Endothelial cell of umbilical vein (primary cell): Measurements from ENCODE around the gene FALEC. TPM values are rescaled to one million over a fixed set of nuclear protein-coding genes. Genes with fewer than 3 reads are reported as not detected.

Source experiments
- BruUV-seq: library from RNA; stranded (reverse); fragments of 400-500 nt; replicated peaks from 2 replicates; lab custom pipeline; 2021; lab: Mats Ljungman, UMichigan
- CTCF ChIA-PET: fragments of 300-600, 350-600 bp; sonication (Branson Sonifier 250); formaldehyde crosslinking; loops from one replicate; lab custom pipeline; 2021; ENCODE audit warnings: antibody characterized with exemption, inconsistent platforms; lab: Charles Lee
- POLR2A ChIA-PET: fragments of 300-600, 350-600 bp; sonication (Branson Sonifier 250); formaldehyde crosslinking; loops from one replicate; lab custom pipeline; 2021; ENCODE audit warnings: antibody characterized with exemption, inconsistent platforms; lab: Charles Lee
- DNase-seq: peaks from one replicate; pipeline ENCODE4 v3.0.0-alpha.2; 2011; ENCODE audit warnings: low read depth, low spot score
- FAIRE-seq: peaks from 2 replicates; lab custom pipeline; 2011; peaks lifted over from hg19 to GRCh38; lab: Jason Lieb, UNC
- H2AFZ ChIP-seq: 2 replicates; pipeline ENCODE4 v1.6.0; 2012; ENCODE audit warnings: low read depth, low read length, control low read depth, inconsistent platforms
- H3K27ac ChIP-seq: 2 replicates; pipeline ENCODE4 v1.5.1; 2011; ENCODE audit warnings: low read depth, mild to moderate bottlenecking, control low read depth, low read length, moderate library complexity; ENCODE audit not compliant: insufficient read depth
- H3K27me3 ChIP-seq, 2 experiments: 2 replicates each; pipeline versions ENCODE4 v1.6.0 to v1.6.1; 2011; ENCODE audit warnings: low read length in 2 of 2, mixed read lengths in 1 of 2; ENCODE audit not compliant: control insufficient read depth in 2 of 2, insufficient read depth in 2 of 2
- H3K36me3 ChIP-seq, 2 experiments: 2 replicates in 1 of 2; 3 replicates in 1 of 2; pipeline ENCODE4 v1.5.1; 2011; ENCODE audit warnings: low read length in 2 of 2, mild to moderate bottlenecking in 1 of 2, moderate library complexity in 1 of 2; ENCODE audit not compliant: control insufficient read depth in 2 of 2, insufficient read depth in 2 of 2; ENCODE audit errors: extremely low read depth in 1 of 2
- H3K4me1 ChIP-seq: 3 replicates; pipeline ENCODE4 v1.5.1; 2011; ENCODE audit warnings: mild to moderate bottlenecking, low read length; ENCODE audit not compliant: control insufficient read depth, insufficient read depth; ENCODE audit errors: extremely low read depth
- H3K4me2 ChIP-seq: 2 replicates; pipeline ENCODE4 v1.6.1; 2011; ENCODE audit warnings: low read length, control low read depth, mixed read lengths; ENCODE audit not compliant: insufficient read depth
- H3K4me3 ChIP-seq, 3 experiments: fragments of 200-600 bp in 1 of 3; sonication (generic), shearing (Covaris generic) in 1 of 3; replicated peaks in 1 of 3; 2 replicates each; pipeline ENCODE4 v1.5.1; 2011 to 2016; ENCODE audit warnings: control low read depth in 3 of 3, low read length in 3 of 3, mild to moderate bottlenecking in 2 of 3, inconsistent platforms in 1 of 3, low read depth in 1 of 3, moderate library complexity in 1 of 3; ENCODE audit not compliant: insufficient read depth in 1 of 3
- H3K79me2 ChIP-seq: 2 replicates; pipeline ENCODE4 v1.6.0; 2012; ENCODE audit warnings: low read length, inconsistent platforms; ENCODE audit not compliant: control insufficient read depth, insufficient read depth
- H3K9ac ChIP-seq: replicated peaks from 2 replicates; pipeline ENCODE3; 2011; ENCODE audit warnings: low read length, control low read depth; ENCODE audit not compliant: insufficient read depth; ENCODE audit errors: extremely low read depth
- H3K9me1 ChIP-seq: replicated peaks from 3 replicates; pipeline ENCODE4 v1.6.0; 2011; ENCODE audit warnings: mild to moderate bottlenecking, low read length; ENCODE audit not compliant: control insufficient read depth, insufficient read depth; ENCODE audit errors: extremely low read depth
- H3K9me3 ChIP-seq: replicated peaks from 2 replicates; pipeline ENCODE4 v1.5.1; 2012; ENCODE audit warnings: low read length, inconsistent platforms; ENCODE audit not compliant: control insufficient read depth, insufficient read depth
- H4K20me1 ChIP-seq: replicated peaks from 2 replicates; pipeline ENCODE3; 2011; ENCODE audit warnings: mild to moderate bottlenecking, low read length; ENCODE audit not compliant: control insufficient read depth, insufficient read depth; ENCODE audit errors: extremely low read depth
- EZH2 ChIP-seq: IDR thresholded peaks from 2 replicates; pipeline ENCODE4 v1.6.1; 2012; ENCODE audit warnings: borderline replicate concordance, low read depth, mild to moderate bottlenecking, moderate library complexity, low read length, inconsistent platforms; ENCODE audit not compliant: severe bottlenecking
- FOS ChIP-seq: IDR thresholded peaks from 2 replicates; pipeline ENCODE4 v1.6.1; 2011; ENCODE audit warnings: mild to moderate bottlenecking, low read length, moderate library complexity, borderline replicate concordance; ENCODE audit not compliant: insufficient read depth
- GATA2 ChIP-seq: IDR thresholded peaks from 2 replicates; pipeline ENCODE4 v1.7.0; 2011; ENCODE audit warnings: low read depth, mild to moderate bottlenecking, moderate library complexity, mixed read lengths, low read length; ENCODE audit not compliant: insufficient read length, insufficient read depth
- JUN ChIP-seq: IDR thresholded peaks from 2 replicates; pipeline ENCODE4 v1.6.1; 2011; ENCODE audit warnings: borderline replicate concordance, low read depth; ENCODE audit not compliant: insufficient read length, insufficient read depth
- MYC ChIP-seq: IDR thresholded peaks from one replicate; pipeline ENCODE4 v1.6.1; 2011; ENCODE audit warnings: mild to moderate bottlenecking, low read depth, low read length
- POLR2A ChIP-seq: IDR thresholded peaks from 2 replicates; pipeline ENCODE4 v1.6.1; 2012; ENCODE audit warnings: low read depth, mild to moderate bottlenecking, control low read depth, low read length
- POLR2AphosphoS5 ChIP-seq: IDR thresholded peaks from 2 replicates; pipeline ENCODE4 v1.6.1; 2012; ENCODE audit warnings: low read depth, mild to moderate bottlenecking, control low read depth, low read length, moderate library complexity; ENCODE audit not compliant: insufficient read depth
- dilution Hi-C: fragments of 300-500 bp; cut with MboI; formaldehyde crosslinking; loops from one replicate; pipeline ENCODE4 v1.15.0; 2019; ENCODE audit warnings: low sequenced_read_pairs; ENCODE audit not compliant: extremely low pct_ligation_motif_present
- intact Hi-C: fragments of 100-400 bp; cut with micrococcal nuclease; formaldehyde crosslinking; loops from one replicate; pipeline ENCODE4 v1.10.0; 2022
- polyA plus RNA-seq, 4 experiments: library from polyadenylated mRNA; depleted of rRNA in 3 of 4; stranded (reverse) in 3 of 4; unstranded in 1 of 4; fragments of >200 nt; gene quantifications; 2 replicates each; pipeline versions ENCODE4 v1.2.1 to v1.2.3, GENCODE V29; 2011 to 2012; ENCODE audit warnings: missing spikeins in 1 of 4
- total RNA-seq: library from RNA; stranded (reverse); gene quantifications from 2 replicates; pipeline ENCODE4 v1.2.3, GENCODE V29; 2021
- TF ChIP-seq, protein P1 (sequence below): IDR thresholded peaks from 2 replicates; pipeline ENCODE4 v1.6.1; 2011; ENCODE audit not compliant: insufficient read depth, insufficient read length
- TF ChIP-seq, protein P2 (sequence below), 2 donors: IDR thresholded peaks; 1 replicate in 1 of 2; 2 replicates in 1 of 2; pipeline ENCODE4 v1.5.1; 2011; ENCODE audit warnings: low read length in 2 of 2, mild to moderate bottlenecking in 2 of 2, moderate library complexity in 2 of 2, control low read depth in 1 of 2, inconsistent platforms in 1 of 2, low read depth in 1 of 2; ENCODE audit not compliant: insufficient read depth in 1 of 2; ENCODE audit errors: extremely low read depth in 1 of 2

The FALEC gene
- total and polyA plus RNA-seq, 2 donors (not counting 3 experiments of a cell fraction or from before 2014, with no cell fraction given), result not detected

DNA sequence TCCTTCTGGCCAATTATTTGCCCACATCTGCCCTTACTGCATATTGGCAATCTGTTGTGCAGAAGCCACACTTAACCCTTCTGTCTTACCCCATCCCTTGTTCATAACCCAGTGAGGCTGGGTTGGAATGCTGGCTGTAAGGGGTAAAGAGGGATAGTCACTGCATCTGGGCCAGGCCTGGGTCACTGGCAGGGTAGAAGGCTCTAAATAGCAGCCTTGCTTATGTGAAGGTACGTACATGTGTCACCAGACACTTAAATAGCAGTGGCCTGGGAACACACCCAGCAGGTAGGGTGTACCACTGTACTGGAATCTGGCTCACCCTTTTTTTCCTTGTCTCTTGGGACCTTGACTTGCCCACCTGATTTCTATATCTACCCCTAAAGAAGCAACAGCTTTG, 38.2 kb upstream of the FALEC start:
- TF ChIP-seq, protein P1, sequence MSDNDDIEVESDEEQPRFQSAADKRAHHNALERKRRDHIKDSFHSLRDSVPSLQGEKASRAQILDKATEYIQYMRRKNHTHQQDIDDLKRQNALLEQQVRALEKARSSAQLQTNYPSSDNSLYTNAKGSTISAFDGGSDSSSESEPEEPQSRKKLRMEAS, result no peak
- TF ChIP-seq GATA2 (no peak), JUN (no peak), EZH2 (no peak), POLR2AphosphoS5 (no peak), FOS (no peak), POLR2A (no peak), MYC (no peak)
- TF ChIP-seq, protein P2, sequence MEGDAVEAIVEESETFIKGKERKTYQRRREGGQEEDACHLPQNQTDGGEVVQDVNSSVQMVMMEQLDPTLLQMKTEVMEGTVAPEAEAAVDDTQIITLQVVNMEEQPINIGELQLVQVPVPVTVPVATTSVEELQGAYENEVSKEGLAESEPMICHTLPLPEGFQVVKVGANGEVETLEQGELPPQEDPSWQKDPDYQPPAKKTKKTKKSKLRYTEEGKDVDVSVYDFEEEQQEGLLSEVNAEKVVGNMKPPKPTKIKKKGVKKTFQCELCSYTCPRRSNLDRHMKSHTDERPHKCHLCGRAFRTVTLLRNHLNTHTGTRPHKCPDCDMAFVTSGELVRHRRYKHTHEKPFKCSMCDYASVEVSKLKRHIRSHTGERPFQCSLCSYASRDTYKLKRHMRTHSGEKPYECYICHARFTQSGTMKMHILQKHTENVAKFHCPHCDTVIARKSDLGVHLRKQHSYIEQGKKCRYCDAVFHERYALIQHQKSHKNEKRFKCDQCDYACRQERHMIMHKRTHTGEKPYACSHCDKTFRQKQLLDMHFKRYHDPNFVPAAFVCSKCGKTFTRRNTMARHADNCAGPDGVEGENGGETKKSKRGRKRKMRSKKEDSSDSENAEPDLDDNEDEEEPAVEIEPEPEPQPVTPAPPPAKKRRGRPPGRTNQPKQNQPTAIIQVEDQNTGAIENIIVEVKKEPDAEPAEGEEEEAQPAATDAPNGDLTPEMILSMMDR (IDR thresholded peaks at IDR 0.05; ENCODE audit: extremely low read depth in 1 of 2, insufficient read depth in 1 of 2, low read depth in 1 of 2, low read length in 2 of 2), result no peak
- CTCF ChIA-PET, result interaction anchor here (0.6 kb wide), 1 partner anchor 84 kb away, joined by 4 read pairs; no protein-coding TSS in a partner anchor
- peaks cover 8% of the 10 kb centered on the region for H3K4me1 ChIP-seq
- no peak for FAIRE-seq
- peaks cover 0 to 3% of the 10 kb centered on the region in 2 experiments for H3K36me3 ChIP-seq
- intact Hi-C loops, result no loop called here
- no peaks in the 10 kb centered on the region for H3K79me2 ChIP-seq
- no peak overlapping the region for H3K4me3 ChIP-seq
- no peaks in the 10 kb centered on the region for H3K9me1 ChIP-seq
- H2AFZ ChIP-seq, result no peak overlapping the region
- no peak overlapping the region for H3K4me2 ChIP-seq
- BruUV-seq, result no TSS peak
- no peak overlapping the region for H3K9ac ChIP-seq
- DNase-seq, result no peak
- H4K20me1 ChIP-seq, result no peaks in the 10 kb centered on the region
- H3K9me3 ChIP-seq, result no peaks in the 10 kb centered on the region
- no peaks in the 10 kb centered on the region for H3K27me3 ChIP-seq
- POLR2A ChIA-PET, result no interaction called here
- dilution Hi-C loops, result no loop called here
- no peak overlapping the region for H3K27ac ChIP-seq
